Neural crest cell (in vitro differentiated cells): ENCODE results near the gene LST1. TPM values are rescaled to one million over a fixed set of nuclear protein-coding genes. Genes with fewer than 3 reads are reported as not detected.

Experiments used
- DNase-seq: peaks from one replicate; pipeline ENCODE4 v3.0.0; 2021; ENCODE audit warnings: low read depth, mixed read lengths, low spot score
- H3K27ac Mint-ChIP-seq: one replicate; pipeline ENCODE4 v1.8.0; 2021; ENCODE audit warnings: mild to moderate bottlenecking, mixed read lengths; ENCODE audit not compliant: unreplicated experiment
- H3K27me3 Mint-ChIP-seq: 2 replicates; pipeline ENCODE4 v1.8.0; 2021; ENCODE audit warnings: low read depth, mild to moderate bottlenecking, mixed read lengths
- H3K36me3 Mint-ChIP-seq: 2 replicates; pipeline ENCODE4 v1.8.0; 2021; ENCODE audit warnings: low read depth, mild to moderate bottlenecking, mixed read lengths
- H3K4me1 Mint-ChIP-seq: 2 replicates; pipeline ENCODE4 v1.8.0; 2021; ENCODE audit warnings: mixed read lengths
- H3K4me3 Mint-ChIP-seq: one replicate; pipeline ENCODE4 v1.8.0; 2021; ENCODE audit warnings: mild to moderate bottlenecking, mixed read lengths
- H3K9me3 Mint-ChIP-seq: 2 replicates; pipeline ENCODE4 v1.8.0; 2021; ENCODE audit warnings: mixed read lengths
- total RNA-seq: library from RNA; stranded (reverse); gene quantifications from 2 replicates; pipeline ENCODE4 v1.2.1, GENCODE V29; 2021
- TF ChIP-seq, protein P1 (sequence below): fragments of 200-600 bp; sonication (generic); conservative IDR thresholded peaks from 2 replicates; pipeline ENCODE4 v1.5.0; 2021; ENCODE audit warnings: antibody characterized with exemption, mild to moderate bottlenecking

LST1 gene
- total RNA-seq, 1 donor from 2014 or later, result not detected

GRCh38 chr6:31558318-31558625 lies 27.8 kb upstream of the LST1 start:
- H3K4me1 Mint-ChIP-seq, result peaks cover 18% of the 10 kb centered on the region
- TF ChIP-seq, protein P1, sequence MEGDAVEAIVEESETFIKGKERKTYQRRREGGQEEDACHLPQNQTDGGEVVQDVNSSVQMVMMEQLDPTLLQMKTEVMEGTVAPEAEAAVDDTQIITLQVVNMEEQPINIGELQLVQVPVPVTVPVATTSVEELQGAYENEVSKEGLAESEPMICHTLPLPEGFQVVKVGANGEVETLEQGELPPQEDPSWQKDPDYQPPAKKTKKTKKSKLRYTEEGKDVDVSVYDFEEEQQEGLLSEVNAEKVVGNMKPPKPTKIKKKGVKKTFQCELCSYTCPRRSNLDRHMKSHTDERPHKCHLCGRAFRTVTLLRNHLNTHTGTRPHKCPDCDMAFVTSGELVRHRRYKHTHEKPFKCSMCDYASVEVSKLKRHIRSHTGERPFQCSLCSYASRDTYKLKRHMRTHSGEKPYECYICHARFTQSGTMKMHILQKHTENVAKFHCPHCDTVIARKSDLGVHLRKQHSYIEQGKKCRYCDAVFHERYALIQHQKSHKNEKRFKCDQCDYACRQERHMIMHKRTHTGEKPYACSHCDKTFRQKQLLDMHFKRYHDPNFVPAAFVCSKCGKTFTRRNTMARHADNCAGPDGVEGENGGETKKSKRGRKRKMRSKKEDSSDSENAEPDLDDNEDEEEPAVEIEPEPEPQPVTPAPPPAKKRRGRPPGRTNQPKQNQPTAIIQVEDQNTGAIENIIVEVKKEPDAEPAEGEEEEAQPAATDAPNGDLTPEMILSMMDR, result no peak

DNA sequence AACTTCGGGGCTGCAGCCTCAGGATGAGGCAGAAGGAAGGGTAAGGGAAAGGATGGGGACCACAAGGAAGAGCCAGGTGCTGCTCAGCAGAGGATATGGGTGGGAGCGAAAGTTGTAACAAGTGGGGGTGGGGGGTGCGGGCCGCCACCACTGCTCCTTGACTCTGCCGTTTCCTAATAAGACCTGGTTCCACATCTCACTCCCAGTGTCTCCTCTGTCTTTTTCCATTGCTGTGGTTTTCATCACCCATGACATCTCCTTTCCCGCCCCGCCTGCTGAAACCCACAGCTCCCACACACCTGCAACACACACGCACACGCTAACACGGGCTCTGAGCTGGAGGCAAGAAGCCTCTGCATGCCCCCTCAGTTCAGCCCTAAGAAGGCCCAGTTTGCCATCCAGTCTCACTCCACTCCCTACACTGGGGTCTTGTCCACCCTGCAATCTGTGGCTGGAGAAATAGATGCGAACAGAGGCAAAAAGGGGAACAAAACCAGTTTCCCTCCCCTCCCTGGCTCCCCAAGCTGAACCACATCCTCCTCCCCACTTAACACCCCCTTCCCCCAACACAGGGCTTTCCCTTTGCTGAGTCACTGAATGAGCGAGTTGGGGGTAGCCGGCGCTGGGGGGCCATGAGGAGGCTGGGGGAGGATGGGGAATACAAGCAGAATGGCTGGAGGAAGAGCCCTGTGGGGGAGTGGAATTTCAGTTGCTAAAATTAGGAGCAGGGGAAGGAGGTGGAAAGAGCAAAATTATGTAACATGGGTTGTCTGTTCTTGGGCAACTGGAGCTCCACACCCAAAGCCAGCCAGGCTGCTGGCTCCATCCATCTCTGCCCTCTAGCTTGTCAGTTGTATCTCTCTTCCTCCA lies 27.2 kb upstream of the LST1 start:
- H3K27me3 Mint-ChIP-seq, result no peaks in the 10 kb centered on the region
- TF ChIP-seq, protein P1, result no peak
- no peak for DNase-seq
- H3K27ac Mint-ChIP-seq, result peak overlapping the region; percentile 88
- no peak overlapping the region for H3K4me3 Mint-ChIP-seq
- H3K9me3 Mint-ChIP-seq, result no peaks in the 10 kb centered on the region
- peaks cover 16% of the 10 kb centered on the region for H3K36me3 Mint-ChIP-seq
- H3K4me1 Mint-ChIP-seq, result peaks cover 18% of the 10 kb centered on the region

More at GRCh38 chr6:31558318-31558625, 27.8 kb upstream of the LST1 start:
- H3K9me3 Mint-ChIP-seq, result no peaks in the 10 kb centered on the region
- H3K27ac Mint-ChIP-seq, result no peak overlapping the region
- peaks cover 16% of the 10 kb centered on the region for H3K36me3 Mint-ChIP-seq
- no peaks in the 10 kb centered on the region for H3K27me3 Mint-ChIP-seq
- DNase-seq, result no peak
- no peak overlapping the region for H3K4me3 Mint-ChIP-seq

DNA sequence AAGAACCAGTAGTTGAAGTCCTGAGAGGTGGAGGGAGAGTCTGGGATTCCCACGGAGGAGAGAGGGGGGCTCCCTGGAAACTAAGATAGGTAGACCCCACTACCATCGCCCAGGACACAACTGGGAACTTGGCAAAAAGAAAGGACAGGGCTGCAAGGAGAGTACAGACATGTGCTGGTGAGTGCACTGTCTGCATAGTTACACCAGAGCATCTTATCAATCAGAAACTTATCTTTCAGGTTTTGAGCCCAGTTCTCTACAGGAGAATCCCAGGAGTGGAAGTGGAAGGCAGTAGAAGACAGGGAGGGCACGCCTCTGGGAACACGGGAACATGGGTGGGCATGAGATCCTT lies 26.5 kb upstream of the LST1 start:
- Mint-ChIP-seq H3K4me3 (no peak overlapping the region), H3K27ac (peak overlapping the region; percentile 88), H3K27me3 (no peaks in the 10 kb centered on the region), H3K36me3 (peaks cover 16% of the 10 kb centered on the region), H3K9me3 (no peaks in the 10 kb centered on the region), H3K4me1 (peaks cover 18% of the 10 kb centered on the region)
- DNase-seq, result no peak
- TF ChIP-seq, protein P1, result no peak

DNA sequence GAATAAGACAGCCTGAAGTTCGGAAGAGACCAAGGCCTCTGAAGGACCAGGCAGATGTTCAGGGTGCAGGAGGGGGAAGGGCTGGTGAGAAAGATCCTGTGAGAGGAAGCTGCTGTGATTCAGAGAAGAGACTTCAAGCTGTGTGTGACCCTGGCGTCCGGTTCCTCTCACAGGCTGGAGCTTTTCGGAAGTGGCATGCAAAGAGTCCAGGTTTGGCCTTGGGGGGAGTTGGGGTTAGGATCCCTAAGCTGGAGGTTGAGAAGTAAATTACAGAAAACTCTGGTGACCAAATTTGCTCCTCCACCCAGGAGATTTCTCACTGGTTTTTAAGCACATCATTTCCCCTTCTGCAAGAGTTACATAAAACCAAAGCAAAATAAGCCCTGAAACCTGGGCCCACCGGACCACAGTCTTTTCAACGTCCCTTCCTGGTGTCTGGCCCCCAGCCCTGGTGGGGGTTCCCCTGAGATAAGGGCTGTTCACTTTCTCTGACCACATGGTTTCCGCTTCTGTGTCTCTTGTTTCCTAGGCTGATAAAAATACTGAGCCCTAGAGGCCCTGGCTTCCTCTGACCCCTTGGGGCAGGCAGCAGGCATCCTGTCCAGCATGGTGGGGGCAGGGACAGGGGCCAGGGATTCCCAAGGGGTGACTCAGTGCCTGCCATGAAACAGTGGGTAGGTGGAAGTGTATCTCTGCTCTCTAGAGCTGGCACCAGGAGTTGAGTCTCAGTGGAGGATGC lies 25.9 kb upstream of the LST1 start:
- Mint-ChIP-seq H3K27ac (peak overlapping the region; percentile 88), H3K4me1 (peaks cover 18% of the 10 kb centered on the region), H3K36me3 (peaks cover 16% of the 10 kb centered on the region), H3K27me3 (no peaks in the 10 kb centered on the region), H3K4me3 (no peak overlapping the region), H3K9me3 (no peaks in the 10 kb centered on the region)
- TF ChIP-seq, protein P1, result no peak
- no peak for DNase-seq

- H3K4me1 Mint-ChIP-seq, result peaks cover 18% of the 10 kb centered on the region
- H3K27me3 Mint-ChIP-seq, result no peaks in the 10 kb centered on the region
- H3K27ac Mint-ChIP-seq, result peak overlapping the region; percentile 88
- no peak for DNase-seq
- H3K9me3 Mint-ChIP-seq, result no peaks in the 10 kb centered on the region
- no peak overlapping the region for H3K4me3 Mint-ChIP-seq
- H3K36me3 Mint-ChIP-seq, result peaks cover 16% of the 10 kb centered on the region
- TF ChIP-seq, protein P1, result no peak
Measured at GRCh38 chr6:31560697-31561058, 25.4 kb upstream of the LST1 start.
